Activated T-cell treated with anti-CD3 and anti-CD28 coated beads for 4 hours (primary cell): ENCODE measurements around the gene IFT25.

Source experiments
- DNase-seq: peaks from one replicate; pipeline ENCODE4 v3.0.0-alpha.2; 2020

The IFT25 gene

DNA sequence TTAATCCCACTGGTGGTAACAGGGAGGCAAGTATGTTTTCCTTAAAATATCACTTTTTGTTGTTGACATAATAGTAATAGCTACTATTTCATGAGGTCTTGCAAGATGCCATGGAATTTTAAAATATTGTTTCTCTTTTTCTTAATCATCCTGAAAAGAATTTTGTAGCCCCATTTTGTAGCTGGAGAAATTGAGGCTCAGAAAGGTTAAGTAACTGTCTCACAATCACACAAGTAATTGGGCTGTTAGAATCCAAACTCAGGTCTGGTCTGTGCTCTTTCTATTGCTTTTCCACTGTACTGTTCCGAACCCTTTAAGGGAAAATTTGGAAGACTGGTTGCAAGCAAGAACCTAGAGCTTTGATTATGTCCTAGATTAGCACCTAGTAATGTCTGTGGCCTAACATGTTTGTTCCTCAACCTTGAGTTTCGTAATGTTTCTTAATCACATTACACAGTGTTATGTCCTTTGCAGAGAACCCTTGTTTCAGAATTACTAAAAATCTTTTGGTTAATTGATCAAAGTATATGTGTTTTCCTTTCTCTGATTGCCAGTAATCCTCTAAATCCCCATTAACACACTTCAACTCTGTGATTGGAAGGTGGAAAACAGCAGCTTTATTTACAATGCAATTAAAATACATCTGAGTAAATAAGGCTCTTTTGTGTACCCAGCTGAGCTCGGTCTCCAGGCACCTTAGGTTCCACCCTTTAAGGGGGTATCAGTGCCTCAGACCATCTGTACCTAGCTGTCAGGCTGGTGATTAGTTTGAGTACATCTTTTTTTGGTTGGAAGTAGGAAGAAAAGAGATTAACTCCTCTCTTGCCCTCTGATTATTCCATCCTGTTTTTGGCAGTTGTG lies 11.0 kb upstream of the IFT25 start:
- no peak for DNase-seq

DNA sequence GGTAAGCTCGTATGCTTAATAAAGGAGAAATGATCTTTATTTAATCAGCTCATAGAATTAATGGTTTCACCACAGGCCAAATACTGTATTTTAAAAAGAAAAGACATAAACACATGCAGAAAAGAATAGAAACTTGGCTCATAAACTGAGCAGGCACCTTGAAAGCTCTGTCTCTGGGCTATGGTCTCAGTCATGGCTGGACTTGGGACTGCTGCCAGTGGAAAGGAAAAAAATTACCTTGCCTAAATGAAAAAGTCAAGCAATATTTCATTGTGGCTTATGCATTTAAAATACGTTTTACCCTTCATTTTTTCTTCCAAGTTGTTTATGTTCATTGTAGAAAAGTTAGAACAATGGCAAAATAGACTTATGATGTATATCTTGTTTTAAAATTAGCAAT lies 8.6 kb upstream of the IFT25 start:
- DNase-seq, result no peak

DNA sequence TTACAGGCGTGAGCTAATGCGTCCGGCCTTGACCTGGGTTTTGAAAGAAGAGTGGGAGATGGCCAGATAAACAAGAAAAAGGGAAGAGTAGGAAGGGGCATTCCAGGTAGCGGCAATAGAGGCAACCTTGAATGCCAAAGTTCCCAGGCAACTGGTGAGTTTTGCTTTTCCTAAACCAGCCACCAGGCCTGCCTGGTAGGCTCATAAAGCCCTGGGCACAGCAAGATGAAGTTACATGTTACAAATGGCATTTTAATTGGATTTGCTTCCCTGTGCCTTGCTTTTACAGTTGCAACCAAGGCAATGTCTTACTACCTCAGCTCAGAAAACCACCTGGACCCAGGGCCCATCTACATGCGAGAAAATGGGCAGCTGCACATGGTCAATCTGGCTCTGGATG lies 6.2 kb upstream of the IFT25 start:
- DNase-seq, result no peak

- DNase-seq, result no peak
These were observed 3.8 kb upstream of the IFT25 start for GRCh38 chr1:53949023-53949990.

DNA sequence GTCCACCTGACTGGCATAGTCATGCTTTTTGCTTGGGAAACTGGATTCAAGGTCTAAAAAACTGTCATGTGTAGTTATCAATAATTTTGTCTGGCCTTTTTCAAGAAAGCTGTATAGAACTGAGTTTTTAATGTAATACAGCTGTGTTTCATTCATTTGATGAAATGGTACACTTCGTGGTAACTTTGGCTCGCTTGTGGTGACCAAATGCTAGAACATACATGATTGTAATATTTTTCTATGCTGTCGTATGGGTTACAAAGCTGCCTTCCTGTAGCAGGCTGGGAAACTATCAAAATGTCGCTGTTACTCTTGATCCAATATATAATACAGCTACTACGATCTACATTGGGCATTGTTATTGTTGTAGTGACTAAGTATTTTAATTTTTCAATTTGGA lies 2.8 kb upstream of the IFT25 start:
- DNase-seq, result no peak

DNA sequence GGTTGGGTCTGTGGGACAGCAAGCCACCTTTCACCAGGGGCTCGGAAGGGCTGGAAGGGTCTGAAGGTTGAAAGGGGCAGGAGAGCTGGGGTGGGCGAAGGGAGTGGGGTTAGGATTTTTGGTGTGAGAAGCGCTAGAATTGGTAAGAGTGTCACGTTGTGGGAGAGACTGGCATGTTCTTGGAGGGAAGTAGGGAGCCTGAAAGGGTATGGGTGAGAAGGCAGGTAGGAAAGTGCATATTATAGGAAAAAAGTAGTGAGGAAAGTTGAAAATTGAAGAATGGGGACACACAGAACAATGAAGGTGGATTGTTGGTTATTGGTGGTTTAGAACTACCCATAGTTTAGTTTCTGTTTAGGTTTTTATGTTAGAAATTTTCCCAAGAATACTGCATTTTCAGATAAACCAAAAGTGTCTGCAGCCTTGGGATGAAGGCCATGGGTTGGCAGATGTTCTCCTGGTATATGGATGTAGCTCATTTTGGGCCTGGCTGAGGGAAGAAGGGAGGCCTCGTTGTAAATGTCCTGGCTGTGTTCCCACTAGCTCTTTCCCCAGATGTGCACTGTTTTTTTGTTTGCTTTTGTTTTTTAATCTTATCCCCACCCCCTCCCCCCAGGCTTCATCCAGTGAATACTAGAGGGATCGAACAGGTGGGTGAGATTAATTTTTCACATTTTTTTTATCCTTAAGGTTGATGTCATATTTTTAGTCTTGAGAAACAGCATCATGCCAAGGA lies 1.8 kb upstream of the IFT25 start:
- DNase-seq, result no peak

DNA sequence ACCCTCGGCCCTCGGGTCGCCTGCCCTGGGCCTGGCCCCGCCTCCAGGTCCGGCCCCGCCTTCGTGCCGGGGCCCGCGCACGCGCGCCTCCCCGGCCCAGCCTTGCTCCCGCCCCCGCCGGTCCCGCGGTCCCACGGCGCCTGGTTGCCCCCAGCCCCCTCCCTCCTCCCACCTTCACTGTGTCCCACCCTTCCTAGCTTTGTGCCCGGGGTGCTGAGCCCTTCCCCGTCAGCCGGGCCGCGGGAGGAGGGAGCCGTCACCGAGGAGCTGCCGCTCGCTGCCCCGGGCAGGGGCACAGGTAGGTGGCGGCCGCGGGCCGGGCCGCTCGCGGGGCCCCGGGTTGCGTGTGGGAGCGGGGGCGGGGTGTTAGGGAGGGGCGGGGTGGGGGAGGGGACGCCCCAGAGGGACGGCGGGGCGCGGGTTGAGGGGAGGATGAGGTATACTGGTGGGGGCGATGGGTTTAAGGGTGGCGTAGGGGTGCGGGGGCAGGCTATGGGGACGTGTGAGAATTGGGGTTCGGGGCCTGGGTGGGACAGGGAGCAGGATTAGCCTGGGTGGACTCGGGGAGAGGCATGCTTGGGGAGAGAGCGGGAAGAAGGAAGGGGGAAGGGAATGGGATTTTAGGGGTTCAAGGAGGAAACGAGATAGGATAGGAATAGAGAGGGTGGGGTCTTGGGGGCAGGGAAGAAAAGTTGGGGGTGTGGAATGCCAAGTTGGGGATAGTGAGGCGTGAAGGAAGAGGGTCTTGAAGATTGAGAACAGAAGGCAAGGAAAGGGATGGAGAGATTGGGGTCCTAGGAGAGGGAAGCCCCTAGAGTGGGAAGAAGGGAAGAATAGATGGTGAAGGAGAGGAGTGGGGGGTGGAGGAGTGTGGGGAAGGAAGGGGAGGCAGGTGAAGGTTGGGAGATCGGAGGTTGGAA lies 1.0 kb upstream of the IFT25 start, which contains the start of gene LRRC42:
LRRC42 (plus strand) TSS at position 99 of the 920 bp plus-strand sequence. CDS start 5,650 bp downstream, outside the sequence.
- no peak for DNase-seq

GRCh38 chr1:53945183-53945432 lies 391 bp downstream of the IFT25 start:
- DNase-seq, result no peak

GRCh38 chr1:53944469-53945182 lies 873 bp downstream of the IFT25 start:
- DNase-seq, result no peak

DNA sequence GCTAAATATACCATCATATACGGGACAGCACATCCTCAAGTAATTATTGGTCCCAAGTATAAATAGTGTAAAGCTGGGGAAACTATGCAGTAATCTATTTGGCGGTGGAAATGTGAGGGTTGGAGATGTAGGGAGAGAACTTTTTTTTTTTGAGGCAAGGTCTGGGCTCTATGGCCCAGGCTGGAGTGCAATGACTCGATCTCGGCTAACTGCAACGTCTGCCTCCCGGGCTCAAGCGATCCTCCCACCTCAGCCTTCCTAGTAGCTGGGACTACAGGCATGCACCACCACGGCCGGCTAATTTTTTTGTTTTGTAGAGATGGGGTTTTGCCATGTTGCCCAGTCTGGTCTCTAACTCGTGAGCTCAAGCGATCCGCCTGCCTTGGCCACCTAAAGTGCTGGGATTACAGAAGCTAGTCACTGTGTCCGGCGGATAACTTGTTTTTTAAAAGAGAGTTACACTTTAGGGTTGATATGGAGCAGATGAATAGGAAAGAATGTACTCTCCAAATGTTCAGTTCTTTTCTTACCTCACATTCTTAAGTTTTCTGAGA lies 1.9 kb downstream of the IFT25 start:
- no peak for DNase-seq

- DNase-seq, result no peak
These were observed 2.4 kb downstream of the IFT25 start for GRCh38 chr1:53943090-53943489.

DNA sequence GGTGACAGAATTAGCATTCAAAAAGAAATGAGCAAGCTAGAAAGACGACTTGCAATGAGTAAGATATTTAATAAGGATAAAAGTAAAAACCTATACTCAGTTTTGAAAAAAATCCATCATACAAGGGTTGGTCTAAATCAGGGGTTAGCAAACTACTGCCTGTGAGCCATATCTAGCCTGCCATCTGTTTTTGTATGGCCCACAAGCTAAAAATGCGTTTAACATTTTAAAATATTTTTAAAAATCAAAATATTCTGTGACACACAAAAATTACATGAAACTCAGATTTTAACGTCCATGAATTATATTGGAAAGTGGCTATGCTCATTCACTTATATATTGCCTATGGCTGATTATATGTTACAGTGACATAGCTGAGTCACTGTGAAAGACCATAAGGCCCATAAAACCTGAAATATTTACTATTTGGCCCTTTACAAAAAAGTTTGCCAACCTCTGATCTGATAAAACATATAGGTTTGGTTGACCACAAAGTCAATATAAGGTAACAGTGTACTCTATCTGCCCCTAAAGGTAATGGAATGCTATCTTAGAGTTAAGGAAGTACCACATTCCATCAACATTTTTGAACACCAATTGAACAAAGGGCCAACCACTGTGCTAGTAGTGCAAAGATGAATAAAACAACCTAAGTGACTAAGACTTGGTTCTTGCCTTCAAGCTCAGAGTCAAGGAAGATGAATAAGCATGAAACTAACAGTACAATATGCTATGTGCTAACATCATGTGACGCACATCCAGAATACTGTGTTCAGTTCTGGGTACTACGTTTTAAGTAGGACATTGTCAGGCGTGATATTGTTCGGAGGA lies 3.2 kb downstream of the IFT25 start:
- no peak for DNase-seq

DNA sequence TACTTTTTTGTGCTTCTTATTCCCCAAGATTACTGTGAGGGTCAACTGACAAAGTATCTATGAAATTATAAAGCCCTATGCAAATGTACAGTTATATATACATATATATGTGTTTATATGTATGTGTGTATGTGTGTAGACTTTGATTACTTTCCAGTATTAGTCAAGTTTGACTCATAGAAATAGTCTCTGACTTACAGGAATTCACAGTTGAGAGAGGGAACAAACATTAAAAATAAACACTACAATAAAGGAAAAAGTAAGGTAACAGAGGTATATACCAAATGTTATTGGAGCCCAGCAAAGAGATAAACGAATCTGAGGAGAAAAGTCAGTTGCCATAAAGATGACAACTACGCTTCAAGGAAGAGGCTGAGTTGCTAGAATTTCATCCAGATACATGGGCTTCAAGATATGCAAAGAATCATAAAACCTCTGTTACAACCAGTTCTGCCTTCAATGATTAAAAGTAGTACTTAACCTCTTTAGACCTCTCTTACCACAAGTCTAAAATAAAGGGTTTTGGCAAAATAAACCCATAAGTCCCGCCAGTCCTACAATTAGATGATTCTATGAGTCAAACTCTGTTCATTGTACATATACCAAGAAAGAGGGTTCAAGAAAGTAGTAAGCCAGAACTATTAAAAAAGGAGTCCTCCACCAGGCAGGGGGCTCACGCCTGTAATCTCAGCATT lies 7.2 kb downstream of the IFT25 start:
- no peak for DNase-seq

DNA sequence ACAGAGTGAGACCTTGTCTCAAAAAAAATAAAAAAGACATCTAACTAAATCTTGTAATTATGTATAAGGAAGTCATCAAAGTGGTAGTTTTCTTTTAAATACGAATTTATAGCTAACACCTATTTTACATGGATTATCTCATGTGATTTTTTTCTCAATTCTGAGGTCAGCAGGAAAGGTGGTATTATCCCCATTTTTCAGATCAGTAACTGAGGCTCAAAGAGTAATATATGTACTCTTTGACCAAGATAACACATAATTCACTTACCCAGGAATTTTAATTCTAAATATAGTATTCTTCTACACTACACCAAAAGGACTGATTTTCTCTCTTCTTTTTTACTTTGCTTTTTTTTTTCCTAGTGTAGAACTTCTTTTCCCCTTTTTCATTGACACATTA lies 9.1 kb downstream of the IFT25 start:
- DNase-seq, result no peak

GRCh38 chr1:53934170-53934765 lies 11.2 kb downstream of the IFT25 start:
- DNase-seq, result no peak

DNA sequence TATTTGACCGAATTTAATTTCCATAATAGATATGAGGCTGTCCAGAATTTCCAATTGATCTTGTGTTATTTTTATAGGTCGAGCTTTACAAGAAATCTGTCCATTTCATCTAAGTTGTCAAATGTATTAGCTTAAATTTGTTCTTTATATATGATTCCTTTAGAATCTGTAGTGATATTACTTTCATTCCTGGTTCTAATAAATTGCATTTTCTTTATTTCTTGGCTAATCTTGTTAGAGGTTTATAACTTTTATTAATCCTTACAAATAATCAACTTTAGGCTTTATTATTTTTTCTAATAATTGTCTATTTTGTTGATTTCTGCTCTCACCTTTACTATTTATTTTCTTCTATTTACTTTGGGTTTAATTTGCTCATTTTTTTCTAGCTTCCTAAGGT lies 14.0 kb downstream of the IFT25 start:
- DNase-seq, result no peak

- no peak for DNase-seq
These were observed 14.6 kb downstream of the IFT25 start for GRCh38 chr1:53930932-53931331.

- no peak for DNase-seq
These were observed 16.1 kb downstream of the IFT25 start for GRCh38 chr1:53929246-53929960.
